GM19043 (cell line): ENCODE results near the gene IMPDH1.

Experiments used
- ATAC-seq: cut with Tn5 transposase; IDR thresholded peaks from one replicate; pipeline ENCODE4 v1.9.1; 2021; ENCODE audit warnings: low read depth; ENCODE audit not compliant: unreplicated experiment

The IMPDH1 gene

DNA sequence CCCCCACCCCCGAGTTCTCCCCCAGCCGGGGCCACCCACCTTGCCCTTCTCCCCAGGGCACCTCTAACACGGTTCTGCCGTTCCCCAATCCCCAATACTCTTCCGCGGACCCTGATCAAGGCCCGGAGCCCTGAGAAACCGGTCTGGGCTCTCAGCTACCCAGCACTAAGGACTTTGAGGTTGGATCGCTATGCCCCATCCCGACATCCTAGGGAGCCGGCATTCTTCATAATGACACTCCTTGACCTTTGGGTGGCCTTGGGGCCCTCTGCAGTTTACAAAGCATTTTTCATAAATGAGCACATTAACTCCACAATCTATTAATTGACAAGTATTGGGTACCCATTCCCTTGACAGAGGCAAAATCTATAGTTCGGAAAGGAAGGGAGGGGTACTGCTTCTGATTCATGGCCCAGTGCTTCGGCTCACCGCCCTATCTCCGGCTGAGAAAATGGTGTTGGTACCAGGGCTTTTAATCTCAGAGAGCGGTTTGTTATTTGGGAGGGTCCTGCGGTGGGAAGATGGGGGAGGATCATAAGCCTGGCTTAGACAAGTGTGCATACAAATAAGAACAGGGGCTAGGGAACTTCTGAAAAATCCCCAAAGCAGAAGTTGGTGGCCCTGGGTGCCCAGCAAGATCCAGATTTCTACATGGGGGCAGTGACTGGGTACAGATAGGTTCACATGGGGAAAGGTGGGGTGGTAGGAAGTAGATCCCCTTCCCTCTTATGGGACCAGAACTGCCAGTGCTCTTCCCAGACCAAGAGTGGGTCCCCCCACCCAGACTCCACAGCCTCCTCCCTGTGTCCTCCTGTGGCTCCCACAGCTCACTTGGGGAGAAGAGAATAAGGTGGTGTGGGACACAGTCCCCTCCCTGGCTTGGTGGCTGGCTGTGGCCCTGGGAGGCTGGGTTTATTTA, 3.2 kb downstream of the IMPDH1 start:
- ATAC-seq = no peak

GRCh38 chr7:128405471-128406313, 4.1 kb downstream of the IMPDH1 start:
- no peak for ATAC-seq

DNA sequence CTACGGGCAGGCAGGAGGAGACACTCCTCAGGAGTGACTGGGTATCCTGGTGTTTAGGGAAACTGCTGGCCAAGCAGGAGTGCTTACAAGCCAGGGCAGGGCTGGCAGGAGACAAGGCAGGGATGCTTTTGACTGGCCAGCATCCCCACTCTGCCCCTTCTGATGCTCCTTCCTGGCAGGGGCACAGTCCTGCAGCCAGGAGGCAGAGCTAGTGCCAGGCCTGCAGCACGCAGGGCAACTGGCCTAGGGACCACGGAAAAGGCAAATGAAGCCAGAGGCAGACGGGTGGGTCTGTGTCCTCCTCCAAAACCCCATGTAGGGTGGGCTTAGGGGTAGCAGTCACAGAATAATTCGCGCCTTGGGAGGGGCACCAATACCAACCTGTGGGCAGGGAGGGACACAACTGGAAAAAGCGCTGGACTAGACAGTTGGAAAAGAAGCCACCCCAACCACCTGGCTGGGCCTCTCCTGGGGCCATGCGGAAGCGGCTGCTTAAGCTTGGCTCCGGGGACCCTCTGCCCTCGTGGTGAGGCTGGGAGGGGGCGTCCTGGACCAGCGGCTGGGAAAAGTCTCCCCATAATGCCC, 4.8 kb downstream of the IMPDH1 start:
- no peak for ATAC-seq

DNA sequence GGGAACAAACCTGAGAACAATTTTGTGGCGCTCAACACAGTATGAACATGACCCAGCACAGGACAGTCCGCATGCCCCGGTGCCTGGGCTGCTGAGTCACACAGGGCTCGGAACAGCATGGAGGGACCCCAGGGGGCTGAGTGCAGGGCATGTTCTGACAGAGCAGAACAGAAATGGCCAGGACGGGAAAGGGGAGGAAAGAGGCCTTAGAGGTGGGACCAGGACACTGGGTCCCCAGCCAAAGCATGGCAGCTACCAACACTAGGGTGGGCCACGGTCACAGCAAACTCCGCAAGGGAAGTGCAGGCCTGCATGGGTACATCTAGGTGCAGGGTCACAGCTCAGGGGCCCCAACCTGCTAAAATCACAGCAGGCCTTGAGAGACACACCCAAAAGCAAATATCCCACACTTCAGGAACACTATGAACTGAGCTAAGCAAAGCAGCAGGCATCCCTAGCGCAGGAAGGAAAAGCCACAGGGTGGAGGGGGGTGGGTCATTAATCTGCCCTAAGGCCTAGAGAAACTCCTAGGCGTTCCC, 5.6 kb downstream of the IMPDH1 start:
- ATAC-seq = no peak

- ATAC-seq = no peak
These were observed 6.1 kb downstream of the IMPDH1 start for GRCh38 chr7:128403676-128404075.

GRCh38 chr7:128402356-128402755, 7.4 kb downstream of the IMPDH1 start:
- ATAC-seq = no peak

DNA sequence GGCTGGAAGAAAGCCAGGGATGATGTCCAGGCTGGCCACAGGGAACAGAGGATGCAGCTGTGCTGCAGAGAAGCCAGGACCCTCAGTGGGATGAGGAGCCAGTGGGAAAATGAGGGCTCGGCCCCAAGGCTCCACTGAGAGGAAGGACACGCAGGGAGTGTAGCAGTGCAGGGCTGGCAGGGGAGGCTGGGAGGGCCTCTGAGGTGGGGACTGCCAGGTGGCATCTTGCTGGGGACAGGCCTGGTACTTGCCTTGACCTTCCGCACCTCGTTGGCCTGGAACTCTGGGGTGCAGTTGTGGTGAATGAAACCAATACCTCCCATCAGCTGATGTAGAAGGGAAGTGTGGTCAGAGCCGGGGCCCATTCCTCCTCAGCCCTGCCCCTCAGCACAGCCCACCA, 9.2 kb downstream of the IMPDH1 start:
- ATAC-seq = no peak

- ATAC-seq = no peak
These were observed 9.8 kb downstream of the IMPDH1 start for GRCh38 chr7:128399991-128400390.

DNA sequence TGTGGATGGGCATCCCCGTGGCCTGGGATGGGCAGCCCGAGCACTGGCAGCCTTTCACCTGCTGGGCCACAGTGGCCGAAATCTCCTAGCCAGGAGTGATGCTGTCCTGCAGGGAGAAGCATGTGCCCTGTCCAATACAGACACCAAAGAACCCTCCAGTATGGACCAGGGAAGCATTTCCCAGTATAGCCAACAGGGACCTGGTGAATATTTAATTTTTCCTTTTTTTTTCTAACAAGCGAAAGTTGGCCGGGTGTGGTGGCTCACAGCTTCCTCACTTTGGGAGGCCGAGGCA, 11.0 kb downstream of the IMPDH1 start:
- ATAC-seq = no peak

- no peak for ATAC-seq
These were observed 11.6 kb downstream of the IMPDH1 start for GRCh38 chr7:128398016-128398840.

GRCh38 chr7:128396357-128396756, 13.4 kb downstream of the IMPDH1 start:
- ATAC-seq = no peak

- ATAC-seq = no peak
These were observed 14.0 kb downstream of the IMPDH1 start for GRCh38 chr7:128395748-128396147.

DNA sequence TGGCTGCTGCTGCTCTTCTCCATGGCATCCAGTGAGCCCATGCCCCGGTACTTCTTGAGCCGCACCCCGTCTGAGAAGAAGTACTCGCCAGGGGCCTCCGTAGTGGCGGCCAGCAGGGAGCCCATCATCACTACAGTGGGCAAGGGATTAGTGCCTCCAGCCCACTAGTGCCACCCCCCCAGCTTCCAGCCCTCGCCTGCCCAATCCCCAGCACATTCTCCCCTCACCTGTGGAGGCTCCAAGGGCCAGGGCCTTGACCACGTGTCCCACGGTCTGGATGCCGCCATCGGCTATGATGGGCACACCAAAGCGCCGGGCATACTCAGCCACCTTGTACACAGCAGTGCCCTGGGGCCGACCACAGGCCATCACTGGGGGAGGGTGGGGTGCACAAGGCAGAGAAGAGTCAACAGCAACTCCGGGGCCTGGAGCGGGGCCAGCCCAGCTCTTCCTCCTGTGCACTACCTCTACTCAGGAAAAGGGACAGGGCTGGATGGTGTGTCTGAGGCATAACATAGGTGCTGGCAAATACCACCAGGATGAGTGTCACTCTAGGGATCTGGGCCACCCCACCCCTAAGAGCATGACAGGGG, 14.8 kb downstream of the IMPDH1 start:
- ATAC-seq = no peak

GRCh38 chr7:128393526-128394330, 16.1 kb downstream of the IMPDH1 start:
- no peak for ATAC-seq

- ATAC-seq = no peak
These were observed 17.1 kb downstream of the IMPDH1 start for GRCh38 chr7:128392446-128393327.

DNA sequence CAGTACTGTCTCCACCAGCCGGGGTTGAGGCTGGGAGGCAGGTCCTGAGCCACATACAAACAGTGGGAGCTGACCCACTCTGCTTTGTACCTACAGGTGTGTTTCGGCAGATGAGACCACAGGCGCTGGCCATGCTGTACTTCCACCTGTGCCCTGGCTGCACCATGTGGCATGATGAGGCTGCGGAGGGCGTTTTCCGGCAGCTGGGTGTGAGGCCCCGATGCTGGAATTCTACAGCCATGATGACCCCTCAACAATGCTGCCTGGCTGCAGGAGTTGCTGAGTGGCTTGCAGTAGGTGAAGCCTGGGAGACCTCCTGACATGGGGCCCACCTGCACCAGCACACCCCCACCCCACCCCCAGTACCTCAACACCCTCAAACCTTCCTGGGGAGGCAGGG, 18.0 kb downstream of the IMPDH1 start:
- ATAC-seq = no peak

DNA sequence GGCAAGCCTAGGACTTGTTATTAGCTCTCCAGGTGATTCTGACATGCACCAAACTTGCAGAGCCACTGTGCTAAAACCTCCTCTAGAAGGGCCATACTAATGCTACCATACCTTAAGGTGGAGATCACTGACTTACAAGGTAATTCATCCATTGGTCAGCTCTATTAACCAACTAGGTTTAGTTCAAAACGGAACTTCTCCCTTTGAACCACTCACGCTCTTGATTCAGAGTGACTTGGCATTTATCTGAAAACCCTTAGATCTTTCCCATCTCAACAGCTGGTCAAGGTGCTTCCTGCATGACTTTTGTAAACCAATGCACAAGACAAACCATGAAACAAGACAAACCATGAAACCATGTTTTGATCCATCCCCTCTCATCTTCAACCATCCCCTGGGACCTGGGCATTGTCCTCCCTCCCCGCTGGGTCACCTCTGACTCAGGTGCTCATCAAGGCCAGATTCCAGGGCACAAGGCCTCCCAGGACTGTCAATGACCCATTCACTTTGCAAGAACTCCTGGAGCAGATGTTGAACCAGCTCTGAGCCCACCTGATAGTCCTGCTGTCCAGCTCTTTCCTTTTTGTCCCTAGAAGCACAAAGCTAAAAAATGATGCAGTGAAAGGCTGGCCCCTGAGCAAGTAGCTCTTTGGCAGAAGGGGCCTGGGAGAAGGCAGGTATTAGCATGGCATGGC, 18.8 kb downstream of the IMPDH1 start:
- ATAC-seq = no peak
